Brain microvascular endothelial cell (primary cell): Measurements from ENCODE around the gene CACNA1B.

ENCODE experiments used
- DNase-seq: peaks from one replicate; pipeline ENCODE4 v3.0.0-alpha.2; 2020
- H3K27ac ChIP-seq: fragments of 250-450 bp; sonication (Bioruptor Pico); 2 replicates; pipeline ENCODE4 v1.5.1; 2020; ENCODE audit warnings: mild to moderate bottlenecking, moderate library complexity
- H3K27me3 ChIP-seq: fragments of 250-450 bp; sonication (Bioruptor Pico); replicated peaks from 2 replicates; pipeline ENCODE4 v1.5.1; 2020; ENCODE audit warnings: mild to moderate bottlenecking
- H3K36me3 ChIP-seq: fragments of 250-450 bp; sonication (Bioruptor Pico); replicated peaks from 2 replicates; pipeline ENCODE4 v1.5.1; 2020; ENCODE audit warnings: mild to moderate bottlenecking
- H3K4me3 ChIP-seq: 2 replicates; pipeline ENCODE4 v1.5.1; 2011; ENCODE audit warnings: low read depth, mild to moderate bottlenecking, control low read depth, low read length, moderate library complexity
- CTCF ChIP-seq: IDR thresholded peaks from 2 replicates; pipeline ENCODE4 v1.5.1; 2011; ENCODE audit warnings: low read depth, mild to moderate bottlenecking, moderate library complexity, low read length, control low read depth, inconsistent platforms; ENCODE audit errors: missing control alignments
- in situ Hi-C: cut with HindIII; loops from 2 replicates; pipeline ENCODE4 v1.10.0; 2017; ENCODE audit warnings: low sequenced_read_pairs, low pct_ligation_motif_present

Gene CACNA1B

DNA sequence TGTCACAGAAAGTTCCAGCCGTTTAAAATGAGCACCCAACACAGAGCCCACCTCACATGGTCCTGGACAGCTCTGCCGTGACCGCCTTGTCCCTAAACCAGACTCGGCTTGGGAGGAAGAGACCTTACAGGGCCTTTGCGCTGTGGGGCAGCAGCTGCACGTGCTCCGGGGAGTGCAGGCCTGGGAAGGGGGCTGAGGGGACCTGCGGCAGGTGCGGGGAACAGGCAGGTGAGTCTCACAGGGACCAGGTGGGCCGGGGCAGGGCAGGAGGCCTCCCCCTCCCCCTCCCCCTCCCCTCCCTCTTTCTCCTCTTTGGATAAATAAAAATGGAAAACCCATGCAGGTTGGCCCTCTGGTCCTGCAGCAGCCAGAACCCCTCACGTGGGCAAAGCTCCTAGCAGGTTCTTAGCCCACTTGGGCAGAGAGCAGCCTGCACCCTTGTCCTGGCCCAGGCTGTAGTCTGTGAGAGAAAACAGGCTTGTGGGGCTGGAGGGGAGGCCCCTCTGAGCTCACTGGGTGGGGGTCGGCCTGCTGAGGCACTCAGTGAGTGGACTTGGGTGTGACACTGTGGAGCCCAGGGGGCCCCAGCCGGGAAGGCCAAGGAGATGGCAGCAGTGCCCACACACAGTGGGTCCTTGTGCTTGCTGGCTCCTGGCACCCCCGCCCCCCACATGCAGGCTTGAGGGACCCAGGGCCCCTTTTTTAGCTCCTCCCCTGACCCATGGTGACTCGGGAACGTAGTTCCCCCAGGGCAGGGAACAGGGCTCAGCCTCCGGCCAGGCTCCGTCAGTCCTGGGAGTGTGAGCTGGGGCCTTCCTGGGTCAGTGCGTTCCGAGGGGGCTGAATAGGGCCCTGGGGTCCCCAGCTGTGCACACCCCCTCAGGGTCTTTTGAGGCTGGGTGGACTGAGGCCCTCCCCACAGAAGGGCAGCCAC is 40.0 kb upstream of the CACNA1B start:
- no peak overlapping the region for H3K4me3 ChIP-seq
- H3K36me3 ChIP-seq: peaks cover 31% of the 10 kb centered on the region
- TF ChIP-seq CTCF: no peak
- no peak overlapping the region for H3K27ac ChIP-seq
- no peak for DNase-seq
- H3K27me3 ChIP-seq: no peaks in the 10 kb centered on the region
- in situ Hi-C loops: no loop called here

DNA sequence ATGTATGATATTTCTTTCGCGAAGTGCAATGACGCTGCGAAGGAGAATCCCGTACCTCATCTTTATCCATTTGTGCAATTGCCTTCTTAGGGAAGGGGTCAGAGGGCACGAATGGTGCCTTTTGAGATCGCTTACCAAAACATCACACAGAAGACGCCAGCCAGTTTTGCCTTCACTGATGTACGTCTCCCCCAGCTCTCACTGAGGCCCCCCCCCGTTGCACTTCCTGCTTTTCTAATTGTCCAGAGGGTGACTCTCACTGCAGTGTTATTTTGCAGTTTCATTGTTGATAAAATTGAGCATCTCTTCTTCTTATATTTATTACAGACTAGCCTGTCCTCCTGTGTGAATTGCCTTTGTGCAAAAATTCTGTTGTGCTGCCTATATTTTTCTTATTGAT is 39.0 kb upstream of the CACNA1B start:
- Histone ChIP-seq H3K27me3 (no peaks in the 10 kb centered on the region), H3K4me3 (no peak overlapping the region), H3K36me3 (peaks cover 28% of the 10 kb centered on the region), H3K27ac (no peak overlapping the region)
- TF ChIP-seq CTCF: no peak
- in situ Hi-C loops: no loop called here
- no peak for DNase-seq

- H3K4me3 ChIP-seq: no peak overlapping the region
- no peak for TF ChIP-seq CTCF
- DNase-seq: no peak
- no peak overlapping the region for H3K27ac ChIP-seq
- no peaks in the 10 kb centered on the region for H3K36me3 ChIP-seq
- H3K27me3 ChIP-seq: no peaks in the 10 kb centered on the region
- in situ Hi-C loops: no loop called here
Observed at GRCh38 chr9:137843355-137843754, 34.2 kb upstream of the CACNA1B start.

DNA sequence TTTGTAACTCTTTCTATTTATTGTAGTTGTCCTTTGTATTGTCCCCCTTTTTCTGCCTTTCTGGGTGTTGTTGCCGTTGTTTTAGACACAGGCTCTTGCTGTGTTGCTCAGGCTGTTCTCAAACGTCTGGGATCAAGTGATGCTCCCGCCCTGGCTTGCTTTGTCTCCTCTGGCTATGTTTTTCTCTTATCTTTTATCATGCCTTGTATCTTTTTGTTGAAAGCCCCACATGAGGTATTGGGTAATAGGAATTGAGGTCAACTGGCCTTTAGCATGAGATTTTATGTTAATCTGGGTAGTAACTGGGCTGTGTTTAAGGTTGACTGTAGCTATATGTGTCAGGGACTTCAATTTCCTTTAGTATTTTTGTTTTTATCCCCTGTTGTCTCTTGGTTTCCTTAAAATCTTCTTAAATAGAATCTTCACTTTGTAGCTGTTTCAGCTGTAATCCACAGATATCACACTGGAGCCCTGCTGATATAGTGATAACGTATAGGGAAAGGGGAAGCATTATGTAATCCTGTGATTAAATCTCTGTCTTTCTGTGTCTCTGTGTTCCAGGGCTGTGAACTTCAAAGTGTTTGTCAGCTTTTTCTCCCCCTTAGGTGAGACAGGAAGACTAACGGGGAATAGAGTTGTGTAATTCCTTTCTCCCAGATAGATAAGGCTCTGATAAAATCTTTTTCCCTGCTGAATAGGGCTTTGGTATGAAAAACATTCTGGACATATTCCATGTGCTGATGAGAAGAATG is 25.9 kb upstream of the CACNA1B start:
- Histone ChIP-seq H3K27ac (no peak overlapping the region), H3K4me3 (no peak overlapping the region), H3K36me3 (no peaks in the 10 kb centered on the region), H3K27me3 (no peaks in the 10 kb centered on the region)
- TF ChIP-seq CTCF: no peak
- in situ Hi-C loops: no loop called here
- DNase-seq: no peak

DNA sequence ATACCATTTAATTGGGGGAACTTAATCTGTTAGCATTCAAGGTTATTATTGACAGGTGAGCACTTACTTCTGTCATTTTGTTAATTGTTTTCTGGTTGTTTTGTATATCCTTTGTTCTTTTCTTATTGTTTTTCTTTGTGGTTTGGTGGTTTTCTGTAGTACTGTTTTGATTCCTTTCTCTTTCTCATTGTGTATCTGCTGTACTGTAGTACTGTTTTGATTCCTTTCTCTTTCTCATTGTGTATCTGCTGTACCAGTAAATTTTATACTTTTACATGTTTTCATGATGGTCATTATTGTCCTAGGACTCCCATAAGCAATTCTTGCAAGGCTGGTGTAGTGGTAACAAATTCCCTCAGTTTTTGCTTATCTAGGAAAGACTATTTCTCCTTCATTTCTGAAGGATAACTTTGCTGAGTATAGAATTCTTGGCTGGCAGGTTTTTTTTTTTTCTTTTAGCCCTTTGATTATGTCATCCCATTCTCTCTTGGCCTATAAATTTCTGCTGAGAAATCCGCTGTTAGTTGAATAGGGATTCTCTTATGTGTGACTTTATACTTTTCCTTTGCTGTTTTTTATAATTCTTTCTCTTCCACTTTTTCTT is 24.1 kb upstream of the CACNA1B start:
- Histone ChIP-seq H3K36me3 (no peaks in the 10 kb centered on the region), H3K4me3 (no peak overlapping the region), H3K27ac (no peak overlapping the region), H3K27me3 (no peaks in the 10 kb centered on the region)
- no peak for DNase-seq
- in situ Hi-C loops: no loop called here
- no peak for TF ChIP-seq CTCF
